WTC11 (cell line): ENCODE results near the gene MAP2K1. TPM values are rescaled to one million over a fixed set of nuclear protein-coding genes. Genes with fewer than 3 reads are reported as not detected.

Source experiments
- ATF1 ChIP-seq: sonication (generic); formaldehyde crosslinking; IDR thresholded peaks from 2 replicates; pipeline ENCODE4 v1.8.1; 2023; ENCODE audit warnings: mild to moderate bottlenecking, moderate library complexity, missing genetic modification reagents
- CBFB ChIP-seq: sonication (generic); formaldehyde crosslinking; IDR thresholded peaks from 2 replicates; pipeline ENCODE4 v1.8.1; 2022; ENCODE audit warnings: mild to moderate bottlenecking, low read depth, missing genetic modification reagents
- CREB1 ChIP-seq: sonication (generic); formaldehyde crosslinking; IDR thresholded peaks from 2 replicates; pipeline ENCODE4 v1.8.0; 2023; ENCODE audit warnings: mild to moderate bottlenecking, missing genetic modification reagents
- ETV6 ChIP-seq: sonication (generic); formaldehyde crosslinking; IDR thresholded peaks from 2 replicates; pipeline ENCODE4 v1.8.1; 2022; ENCODE audit warnings: mild to moderate bottlenecking, missing genetic modification reagents
- FOXK1 ChIP-seq: sonication (generic); formaldehyde crosslinking; IDR thresholded peaks from 2 replicates; pipeline ENCODE4 v1.8.0; 2022; ENCODE audit warnings: mild to moderate bottlenecking, moderate library complexity, missing genetic modification reagents
- GRHL2 ChIP-seq: fragments of 250-450 bp; sonication (Bioruptor Pico); IDR thresholded peaks from 2 replicates; pipeline ENCODE4 v1.8.0; 2022; ENCODE audit warnings: mild to moderate bottlenecking, moderate library complexity; ENCODE audit not compliant: insufficient replicate concordance, severe bottlenecking
- GTF2I ChIP-seq: fragments of 250-450 bp; sonication (Bioruptor Pico); conservative IDR thresholded peaks from 2 replicates; pipeline ENCODE4 v1.4.0; 2021; ENCODE audit warnings: mild to moderate bottlenecking
- IRF2 ChIP-seq: sonication (generic); formaldehyde crosslinking; IDR thresholded peaks from 2 replicates; pipeline ENCODE4 v1.8.0; 2022; ENCODE audit warnings: low read depth, missing genetic modification reagents, borderline replicate concordance
- NR1H2 ChIP-seq: sonication (generic); formaldehyde crosslinking; IDR thresholded peaks from 2 replicates; pipeline ENCODE4 v1.9.0; 2021; ENCODE audit warnings: mild to moderate bottlenecking, moderate library complexity, missing genetic modification reagents
- RELA ChIP-seq: sonication (generic); formaldehyde crosslinking; IDR thresholded peaks from 2 replicates; pipeline ENCODE4 v1.8.1; 2022; ENCODE audit warnings: missing genetic modification reagents, mild to moderate bottlenecking, borderline replicate concordance
- SMAD3 ChIP-seq: sonication (generic); formaldehyde crosslinking; IDR thresholded peaks from 2 replicates; pipeline ENCODE4 v1.8.0; 2022; ENCODE audit warnings: missing genetic modification reagents, mild to moderate bottlenecking, borderline replicate concordance
- SP1 ChIP-seq: sonication (generic); formaldehyde crosslinking; conservative IDR thresholded peaks from 2 replicates; pipeline ENCODE4 v1.8.1; 2022; ENCODE audit warnings: missing genetic modification reagents
- TCF7 ChIP-seq: sonication (generic); formaldehyde crosslinking; IDR thresholded peaks from 2 replicates; pipeline ENCODE4 v1.8.0; 2022; ENCODE audit warnings: mild to moderate bottlenecking, low read depth, missing genetic modification reagents, moderate library complexity
- ZBTB21 ChIP-seq: sonication (generic); formaldehyde crosslinking; IDR thresholded peaks from 2 replicates; pipeline ENCODE4 v1.8.1; 2023; ENCODE audit warnings: mild to moderate bottlenecking, missing genetic modification reagents, borderline replicate concordance
- ZNF232 ChIP-seq: sonication (generic); formaldehyde crosslinking; IDR thresholded peaks from 2 replicates; pipeline ENCODE4 v1.8.0; 2022; ENCODE audit warnings: mild to moderate bottlenecking, missing genetic modification reagents
- ZNF317 ChIP-seq: sonication (generic); formaldehyde crosslinking; IDR thresholded peaks from 2 replicates; pipeline ENCODE4 v1.8.1; 2023; ENCODE audit warnings: low read depth, mild to moderate bottlenecking, moderate library complexity, missing genetic modification reagents, borderline replicate concordance
- total RNA-seq: library from RNA; stranded (reverse); gene quantifications from 3 replicates; pipeline ENCODE4 v1.2.3, GENCODE V29; 2021
- TF ChIP-seq, protein P1 (sequence below): fragments of 250-450 bp; sonication (Bioruptor Pico); conservative IDR thresholded peaks from 2 replicates; pipeline ENCODE4 v1.9.0; 2021; ENCODE audit warnings: mild to moderate bottlenecking
- TF ChIP-seq, protein P2 (sequence below): sonication (generic); formaldehyde crosslinking; IDR thresholded peaks from 2 replicates; pipeline ENCODE4 v1.8.1; 2022; ENCODE audit warnings: missing genetic modification reagents, borderline replicate concordance
- TF ChIP-seq, protein P3 (sequence below): fragments of 250-450 bp; sonication (Bioruptor Pico); IDR thresholded peaks from 2 replicates; pipeline ENCODE4 v1.9.0; 2021; ENCODE audit warnings: mild to moderate bottlenecking
- TF ChIP-seq, protein P4 (sequence below): sonication (generic); formaldehyde crosslinking; IDR thresholded peaks from 2 replicates; pipeline ENCODE4 v1.8.1; 2022; ENCODE audit warnings: mild to moderate bottlenecking, moderate library complexity, missing genetic modification reagents
- TF ChIP-seq, protein P5 (sequence below): fragments of 250-450 bp; sonication (Bioruptor Pico); IDR thresholded peaks from 2 replicates; pipeline ENCODE4 v1.8.0; 2021; ENCODE audit warnings: mild to moderate bottlenecking
- TF ChIP-seq, protein P6 (sequence below): fragments of 250-450 bp; sonication (Bioruptor Pico); IDR thresholded peaks from 2 replicates; pipeline ENCODE4 v1.9.0; 2021; ENCODE audit warnings: moderate library complexity, mild to moderate bottlenecking, inconsistent platforms, borderline replicate concordance
- TF ChIP-seq, protein P7 (sequence below): fragments of 250-450 bp; sonication (Bioruptor Pico); IDR thresholded peaks from 2 replicates; pipeline ENCODE4 v2.1.2; 2022; ENCODE audit warnings: mild to moderate bottlenecking, moderate library complexity
- TF ChIP-seq, protein P8 (sequence below): sonication (generic); formaldehyde crosslinking; IDR thresholded peaks from 2 replicates; pipeline ENCODE4 v1.8.0; 2022; ENCODE audit warnings: mild to moderate bottlenecking, missing genetic modification reagents
- TF ChIP-seq, protein P9 (sequence below): sonication (generic); formaldehyde crosslinking; IDR thresholded peaks from 2 replicates; pipeline ENCODE4 v1.8.0; 2022; ENCODE audit warnings: mild to moderate bottlenecking, missing genetic modification reagents

Gene MAP2K1
- total RNA-seq, 1 experiment from 2014 or later = 93.0 TPM

DNA sequence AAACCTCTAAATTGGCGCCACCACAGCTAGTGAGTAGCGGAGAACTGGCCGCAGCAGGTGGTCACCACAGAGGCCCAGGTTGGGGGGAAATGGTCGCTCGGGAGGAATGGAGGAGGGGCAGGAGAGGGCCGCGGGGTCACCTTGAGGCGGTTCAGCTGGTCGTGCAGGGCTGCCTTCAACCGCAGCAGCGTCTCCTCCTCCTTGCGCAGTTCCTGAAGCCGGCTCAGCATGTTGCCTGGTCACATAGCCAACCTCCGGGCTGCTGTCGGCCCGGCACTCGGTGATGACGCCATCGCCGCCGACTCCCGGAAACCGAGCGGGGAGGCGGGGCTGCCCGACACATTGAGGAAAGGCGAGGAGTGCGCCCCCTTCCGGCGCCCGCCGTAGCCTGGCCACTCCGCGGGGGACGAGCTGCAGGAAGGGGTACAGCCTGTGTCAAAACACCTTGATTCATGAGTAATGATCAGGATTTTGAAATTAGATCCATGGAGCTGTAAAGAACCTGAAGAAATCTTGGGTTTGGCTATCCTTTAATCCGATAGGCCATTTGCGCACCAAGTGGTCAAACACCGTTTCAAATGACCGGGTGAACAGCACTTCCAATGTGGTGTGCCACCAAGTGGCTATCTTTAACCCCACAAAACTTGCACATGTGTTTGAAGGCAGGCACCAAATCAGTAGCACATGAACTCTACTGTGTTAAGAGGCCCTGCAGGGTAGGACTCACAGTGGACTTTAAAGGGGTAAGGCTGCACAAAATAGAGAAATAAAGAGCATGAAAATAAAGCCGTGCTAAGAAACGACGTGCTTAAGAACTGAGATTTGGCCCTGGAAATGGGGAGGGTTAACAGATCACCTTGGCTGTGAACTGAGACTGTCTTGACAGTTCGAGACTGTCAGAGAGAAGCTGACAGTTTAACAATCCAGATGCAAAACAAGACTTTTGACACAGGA, 111.1 kb downstream of the MAP2K1 start, which contains the start of gene SNAPC5 (continued):
- TF ChIP-seq, protein P1, sequence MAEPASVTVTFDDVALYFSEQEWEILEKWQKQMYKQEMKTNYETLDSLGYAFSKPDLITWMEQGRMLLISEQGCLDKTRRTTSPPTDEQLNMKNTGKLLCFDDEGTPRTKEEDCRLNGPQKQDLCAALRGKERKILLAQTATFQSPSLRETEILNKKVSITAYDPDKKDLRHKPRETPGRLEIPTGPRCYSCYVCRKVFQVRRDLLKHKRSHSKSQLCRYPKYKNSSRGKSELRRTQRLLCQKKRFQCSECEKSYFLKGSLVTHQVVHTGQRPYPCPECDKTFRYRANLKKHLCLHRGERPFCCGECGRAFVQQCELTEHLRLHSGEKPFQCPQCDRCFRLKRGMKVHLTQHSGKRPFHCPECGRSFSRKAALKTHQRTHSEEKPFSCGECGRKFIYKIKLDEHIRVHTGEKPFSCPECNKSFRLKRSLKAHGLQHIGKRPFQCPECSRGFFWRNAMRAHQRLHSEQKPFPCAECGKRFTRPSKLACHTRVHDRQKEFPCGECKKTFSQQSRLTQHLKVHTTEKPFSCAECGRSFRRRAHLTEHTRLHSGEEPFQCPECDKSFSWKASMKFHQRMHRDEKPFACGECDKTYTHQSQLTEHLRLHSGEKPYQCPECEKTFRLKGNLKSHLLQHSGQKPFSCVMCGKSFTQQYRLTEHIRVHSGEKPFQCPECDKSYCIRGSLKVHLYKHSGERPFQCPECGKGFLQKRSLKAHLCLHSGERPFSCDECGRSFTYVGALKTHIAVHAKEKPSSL (CRISPR knock-in tag) = peak; percentile 90
- TF ChIP-seq CREB1 (CRISPR knock-in tag) (peak; percentile 95), SMAD3 (CRISPR knock-in tag) (peak; percentile 64; the same call in 1 of the 2 replicates), ATF1 (CRISPR knock-in tag) (peak; percentile 96; the same call in 1 of the 2 replicates), FOXK1 (CRISPR knock-in tag) (peak; percentile 94), ZNF317 (CRISPR knock-in tag) (0 out of 2 replicates have a peak, but pooled peaks have one; percentile 30), RELA (CRISPR knock-in tag) (peak; percentile 85; the same call in 1 of the 2 replicates), NR1H2 (CRISPR knock-in tag) (no peak), ZNF232 (CRISPR knock-in tag) (peak; percentile 86), SP1 (CRISPR knock-in tag) (peak; percentile 95), GTF2I (CRISPR knock-in tag) (no peak), TCF7 (CRISPR knock-in tag) (no peak), GRHL2 (no peak), ETV6 (peak; percentile 94), ZBTB21 (CRISPR knock-in tag) (peak; percentile 20; the same call in 1 of the 2 replicates), CBFB (CRISPR knock-in tag) (no peak), IRF2 (CRISPR knock-in tag) (no peak)
- TF ChIP-seq, protein P2, sequence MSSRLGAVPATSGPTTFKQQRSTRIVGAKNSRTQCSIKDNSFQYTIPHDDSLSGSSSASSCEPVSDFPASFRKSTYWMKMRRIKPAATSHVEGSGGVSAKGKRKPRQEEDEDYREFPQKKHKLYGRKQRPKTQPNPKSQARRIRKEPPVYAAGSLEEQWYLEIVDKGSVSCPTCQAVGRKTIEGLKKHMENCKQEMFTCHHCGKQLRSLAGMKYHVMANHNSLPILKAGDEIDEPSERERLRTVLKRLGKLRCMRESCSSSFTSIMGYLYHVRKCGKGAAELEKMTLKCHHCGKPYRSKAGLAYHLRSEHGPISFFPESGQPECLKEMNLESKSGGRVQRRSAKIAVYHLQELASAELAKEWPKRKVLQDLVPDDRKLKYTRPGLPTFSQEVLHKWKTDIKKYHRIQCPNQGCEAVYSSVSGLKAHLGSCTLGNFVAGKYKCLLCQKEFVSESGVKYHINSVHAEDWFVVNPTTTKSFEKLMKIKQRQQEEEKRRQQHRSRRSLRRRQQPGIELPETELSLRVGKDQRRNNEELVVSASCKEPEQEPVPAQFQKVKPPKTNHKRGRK = no peak
- TF ChIP-seq, protein P3, sequence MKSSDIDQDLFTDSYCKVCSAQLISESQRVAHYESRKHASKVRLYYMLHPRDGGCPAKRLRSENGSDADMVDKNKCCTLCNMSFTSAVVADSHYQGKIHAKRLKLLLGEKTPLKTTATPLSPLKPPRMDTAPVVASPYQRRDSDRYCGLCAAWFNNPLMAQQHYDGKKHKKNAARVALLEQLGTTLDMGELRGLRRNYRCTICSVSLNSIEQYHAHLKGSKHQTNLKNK (CRISPR knock-in tag) = peak; percentile 27; the same call in 1 of the 2 replicates
- TF ChIP-seq, protein P4, sequence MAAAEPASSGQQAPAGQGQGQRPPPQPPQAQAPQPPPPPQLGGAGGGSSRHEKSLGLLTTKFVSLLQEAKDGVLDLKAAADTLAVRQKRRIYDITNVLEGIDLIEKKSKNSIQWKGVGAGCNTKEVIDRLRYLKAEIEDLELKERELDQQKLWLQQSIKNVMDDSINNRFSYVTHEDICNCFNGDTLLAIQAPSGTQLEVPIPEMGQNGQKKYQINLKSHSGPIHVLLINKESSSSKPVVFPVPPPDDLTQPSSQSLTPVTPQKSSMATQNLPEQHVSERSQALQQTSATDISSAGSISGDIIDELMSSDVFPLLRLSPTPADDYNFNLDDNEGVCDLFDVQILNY (CRISPR knock-in tag) = peak; percentile 43; the same call in 1 of the 2 replicates
- TF ChIP-seq, protein P5, sequence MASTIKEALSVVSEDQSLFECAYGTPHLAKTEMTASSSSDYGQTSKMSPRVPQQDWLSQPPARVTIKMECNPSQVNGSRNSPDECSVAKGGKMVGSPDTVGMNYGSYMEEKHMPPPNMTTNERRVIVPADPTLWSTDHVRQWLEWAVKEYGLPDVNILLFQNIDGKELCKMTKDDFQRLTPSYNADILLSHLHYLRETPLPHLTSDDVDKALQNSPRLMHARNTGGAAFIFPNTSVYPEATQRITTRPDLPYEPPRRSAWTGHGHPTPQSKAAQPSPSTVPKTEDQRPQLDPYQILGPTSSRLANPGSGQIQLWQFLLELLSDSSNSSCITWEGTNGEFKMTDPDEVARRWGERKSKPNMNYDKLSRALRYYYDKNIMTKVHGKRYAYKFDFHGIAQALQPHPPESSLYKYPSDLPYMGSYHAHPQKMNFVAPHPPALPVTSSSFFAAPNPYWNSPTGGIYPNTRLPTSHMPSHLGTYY (CRISPR knock-in tag) = peak; percentile 98
- TF ChIP-seq, protein P6, sequence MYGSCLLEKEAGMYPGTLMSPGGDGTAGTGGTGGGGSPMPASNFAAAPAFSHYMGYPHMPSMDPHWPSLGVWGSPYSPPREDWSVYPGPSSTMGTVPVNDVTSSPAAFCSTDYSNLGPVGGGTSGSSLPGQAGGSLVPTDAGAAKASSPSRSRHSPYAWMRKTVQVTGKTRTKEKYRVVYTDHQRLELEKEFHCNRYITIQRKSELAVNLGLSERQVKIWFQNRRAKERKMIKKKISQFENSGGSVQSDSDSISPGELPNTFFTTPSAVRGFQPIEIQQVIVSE (CRISPR knock-in tag) = no peak
- TF ChIP-seq, protein P7, sequence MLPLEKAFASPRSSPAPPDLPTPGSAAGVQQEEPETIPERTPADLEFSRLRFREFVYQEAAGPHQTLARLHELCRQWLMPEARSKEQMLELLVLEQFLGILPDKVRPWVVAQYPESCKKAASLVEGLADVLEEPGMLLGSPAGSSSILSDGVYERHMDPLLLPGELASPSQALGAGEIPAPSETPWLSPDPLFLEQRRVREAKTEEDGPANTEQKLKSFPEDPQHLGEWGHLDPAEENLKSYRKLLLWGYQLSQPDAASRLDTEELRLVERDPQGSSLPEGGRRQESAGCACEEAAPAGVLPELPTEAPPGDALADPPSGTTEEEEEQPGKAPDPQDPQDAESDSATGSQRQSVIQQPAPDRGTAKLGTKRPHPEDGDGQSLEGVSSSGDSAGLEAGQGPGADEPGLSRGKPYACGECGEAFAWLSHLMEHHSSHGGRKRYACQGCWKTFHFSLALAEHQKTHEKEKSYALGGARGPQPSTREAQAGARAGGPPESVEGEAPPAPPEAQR (CRISPR knock-in tag) = no peak
- TF ChIP-seq, protein P8, sequence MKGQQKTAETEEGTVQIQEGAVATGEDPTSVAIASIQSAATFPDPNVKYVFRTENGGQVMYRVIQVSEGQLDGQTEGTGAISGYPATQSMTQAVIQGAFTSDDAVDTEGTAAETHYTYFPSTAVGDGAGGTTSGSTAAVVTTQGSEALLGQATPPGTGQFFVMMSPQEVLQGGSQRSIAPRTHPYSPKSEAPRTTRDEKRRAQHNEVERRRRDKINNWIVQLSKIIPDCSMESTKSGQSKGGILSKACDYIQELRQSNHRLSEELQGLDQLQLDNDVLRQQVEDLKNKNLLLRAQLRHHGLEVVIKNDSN (CRISPR knock-in tag) = no peak; the same call in 1 of the 2 replicates
- TF ChIP-seq, protein P9, sequence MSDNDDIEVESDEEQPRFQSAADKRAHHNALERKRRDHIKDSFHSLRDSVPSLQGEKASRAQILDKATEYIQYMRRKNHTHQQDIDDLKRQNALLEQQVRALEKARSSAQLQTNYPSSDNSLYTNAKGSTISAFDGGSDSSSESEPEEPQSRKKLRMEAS (CRISPR knock-in tag) = peak; percentile 81
